ENCODE results near the gene UGT2B7. TPM values are rescaled to one million over a fixed set of nuclear protein-coding genes. Genes with fewer than 3 reads are reported as not detected.

Gene UGT2B7
- total and polyA plus RNA-seq, 2 of the 13 experiments (the other 11 are each of a cell fraction or from before 2014, with no cell fraction given) = 26.8 to 41.8 TPM

- TF ChIP-seq KDM5B (CRISPR knock-in tag; IDR thresholded peaks at IDR 0.05; ENCODE audit: borderline replicate concordance) (no peak), ZNF598 (CRISPR knock-in tag; IDR thresholded peaks at IDR 0.05; ENCODE audit: borderline replicate concordance) (no peak), ZNF766 (CRISPR knock-in tag; IDR thresholded peaks at IDR 0.05; ENCODE audit: borderline replicate concordance) (no peak), FOXP1 (IDR thresholded peaks at IDR 0.05) (no peak), FOXP1 (CRISPR knock-in tag; IDR thresholded peaks at IDR 0.05) (no peak), ZFY (CRISPR knock-in tag; IDR thresholded peaks at IDR 0.05) (no peak), CREB1 (IDR thresholded peaks at IDR 0.05) (no peak), CREB1 (CRISPR knock-in tag; IDR thresholded peaks at IDR 0.05) (no peak)
- TF ChIP-seq, protein P1, sequence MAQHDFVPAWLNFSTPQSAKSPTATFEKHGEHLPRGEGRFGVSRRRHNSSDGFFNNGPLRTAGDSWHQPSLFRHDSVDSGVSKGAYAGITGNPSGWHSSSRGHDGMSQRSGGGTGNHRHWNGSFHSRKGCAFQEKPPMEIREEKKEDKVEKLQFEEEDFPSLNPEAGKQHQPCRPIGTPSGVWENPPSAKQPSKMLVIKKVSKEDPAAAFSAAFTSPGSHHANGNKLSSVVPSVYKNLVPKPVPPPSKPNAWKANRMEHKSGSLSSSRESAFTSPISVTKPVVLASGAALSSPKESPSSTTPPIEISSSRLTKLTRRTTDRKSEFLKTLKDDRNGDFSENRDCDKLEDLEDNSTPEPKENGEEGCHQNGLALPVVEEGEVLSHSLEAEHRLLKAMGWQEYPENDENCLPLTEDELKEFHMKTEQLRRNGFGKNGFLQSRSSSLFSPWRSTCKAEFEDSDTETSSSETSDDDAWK (CRISPR knock-in tag; IDR thresholded peaks at IDR 0.05) = no peak
- TF ChIP-seq, protein P2, sequence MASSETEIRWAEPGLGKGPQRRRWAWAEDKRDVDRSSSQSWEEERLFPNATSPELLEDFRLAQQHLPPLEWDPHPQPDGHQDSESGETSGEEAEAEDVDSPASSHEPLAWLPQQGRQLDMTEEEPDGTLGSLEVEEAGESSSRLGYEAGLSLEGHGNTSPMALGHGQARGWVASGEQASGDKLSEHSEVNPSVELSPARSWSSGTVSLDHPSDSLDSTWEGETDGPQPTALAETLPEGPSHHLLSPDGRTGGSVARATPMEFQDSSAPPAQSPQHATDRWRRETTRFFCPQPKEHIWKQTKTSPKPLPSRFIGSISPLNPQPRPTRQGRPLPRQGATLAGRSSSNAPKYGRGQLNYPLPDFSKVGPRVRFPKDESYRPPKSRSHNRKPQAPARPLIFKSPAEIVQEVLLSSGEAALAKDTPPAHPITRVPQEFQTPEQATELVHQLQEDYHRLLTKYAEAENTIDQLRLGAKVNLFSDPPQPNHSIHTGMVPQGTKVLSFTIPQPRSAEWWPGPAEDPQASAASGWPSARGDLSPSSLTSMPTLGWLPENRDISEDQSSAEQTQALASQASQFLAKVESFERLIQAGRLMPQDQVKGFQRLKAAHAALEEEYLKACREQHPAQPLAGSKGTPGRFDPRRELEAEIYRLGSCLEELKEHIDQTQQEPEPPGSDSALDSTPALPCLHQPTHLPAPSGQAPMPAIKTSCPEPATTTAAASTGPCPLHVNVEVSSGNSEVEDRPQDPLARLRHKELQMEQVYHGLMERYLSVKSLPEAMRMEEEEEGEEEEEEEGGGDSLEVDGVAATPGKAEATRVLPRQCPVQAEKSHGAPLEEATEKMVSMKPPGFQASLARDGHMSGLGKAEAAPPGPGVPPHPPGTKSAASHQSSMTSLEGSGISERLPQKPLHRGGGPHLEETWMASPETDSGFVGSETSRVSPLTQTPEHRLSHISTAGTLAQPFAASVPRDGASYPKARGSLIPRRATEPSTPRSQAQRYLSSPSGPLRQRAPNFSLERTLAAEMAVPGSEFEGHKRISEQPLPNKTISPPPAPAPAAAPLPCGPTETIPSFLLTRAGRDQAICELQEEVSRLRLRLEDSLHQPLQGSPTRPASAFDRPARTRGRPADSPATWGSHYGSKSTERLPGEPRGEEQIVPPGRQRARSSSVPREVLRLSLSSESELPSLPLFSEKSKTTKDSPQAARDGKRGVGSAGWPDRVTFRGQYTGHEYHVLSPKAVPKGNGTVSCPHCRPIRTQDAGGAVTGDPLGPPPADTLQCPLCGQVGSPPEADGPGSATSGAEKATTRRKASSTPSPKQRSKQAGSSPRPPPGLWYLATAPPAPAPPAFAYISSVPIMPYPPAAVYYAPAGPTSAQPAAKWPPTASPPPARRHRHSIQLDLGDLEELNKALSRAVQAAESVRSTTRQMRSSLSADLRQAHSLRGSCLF (CRISPR knock-in tag; IDR thresholded peaks at IDR 0.05; ENCODE audit: borderline replicate concordance) = no peak
Observed at GRCh38 chr4:69124941-69125340, 28.7 kb downstream of the UGT2B7 start (continued).
